Activated CD4-positive, alpha-beta T cell treated with anti-CD3 and anti-CD28 coated beads, Interleukin-10, Interleukin-2, amounts not matched to agents 100 ng/mL and 50 ng/mL, durations not matched to agents 16 hours and 8 hours (primary cell): Measurements from ENCODE around the gene GRK5.

Source experiments
- DNase-seq: peaks from one replicate; pipeline ENCODE4 v3.0.0-alpha.2; 2020

The GRK5 gene

GRCh38 chr10:119496273-119496672 lies 288.9 kb downstream of the GRK5 start:
- DNase-seq = peak; percentile 62

- DNase-seq = no peak
These were observed 289.9 kb downstream of the GRK5 start for GRCh38 chr10:119497243-119497642.

- no peak for DNase-seq
These were observed 291.7 kb downstream of the GRK5 start for GRCh38 chr10:119498889-119499676.

GRCh38 chr10:119499677-119500002 lies 292.3 kb downstream of the GRK5 start:
- DNase-seq = no peak

GRCh38 chr10:119500123-119500795 lies 292.9 kb downstream of the GRK5 start:
- no peak for DNase-seq

- DNase-seq = no peak
These were observed 293.4 kb downstream of the GRK5 start for GRCh38 chr10:119500821-119501220.

- no peak for DNase-seq
These were observed 294.3 kb downstream of the GRK5 start for GRCh38 chr10:119501690-119502089.

- DNase-seq = peak; percentile 69
These were observed 294.8 kb downstream of the GRK5 start for GRCh38 chr10:119502209-119502608.

GRCh38 chr10:119502618-119503155 lies 295.3 kb downstream of the GRK5 start:
- DNase-seq = no peak

- DNase-seq = no peak
These were observed 296.4 kb downstream of the GRK5 start for GRCh38 chr10:119503821-119504220.

GRCh38 chr10:119504651-119505050 lies 297.3 kb downstream of the GRK5 start:
- no peak for DNase-seq

GRCh38 chr10:119505131-119505551 lies 297.8 kb downstream of the GRK5 start:
- DNase-seq = no peak
